Activated T-helper 1 cell treated with anti-CD3 and anti-CD28 coated beads, Interleukin-2, amount 50 U/mL, for 16 hours (primary cell): ENCODE measurements around the gene AIF1.

ENCODE experiments used
- DNase-seq, 2 donors: peaks; one replicate each; pipeline ENCODE4 v3.0.0-alpha.2; 2020; ENCODE audit warnings: low read depth in 1 of 2, low spot score in 1 of 2

Gene AIF1

DNA sequence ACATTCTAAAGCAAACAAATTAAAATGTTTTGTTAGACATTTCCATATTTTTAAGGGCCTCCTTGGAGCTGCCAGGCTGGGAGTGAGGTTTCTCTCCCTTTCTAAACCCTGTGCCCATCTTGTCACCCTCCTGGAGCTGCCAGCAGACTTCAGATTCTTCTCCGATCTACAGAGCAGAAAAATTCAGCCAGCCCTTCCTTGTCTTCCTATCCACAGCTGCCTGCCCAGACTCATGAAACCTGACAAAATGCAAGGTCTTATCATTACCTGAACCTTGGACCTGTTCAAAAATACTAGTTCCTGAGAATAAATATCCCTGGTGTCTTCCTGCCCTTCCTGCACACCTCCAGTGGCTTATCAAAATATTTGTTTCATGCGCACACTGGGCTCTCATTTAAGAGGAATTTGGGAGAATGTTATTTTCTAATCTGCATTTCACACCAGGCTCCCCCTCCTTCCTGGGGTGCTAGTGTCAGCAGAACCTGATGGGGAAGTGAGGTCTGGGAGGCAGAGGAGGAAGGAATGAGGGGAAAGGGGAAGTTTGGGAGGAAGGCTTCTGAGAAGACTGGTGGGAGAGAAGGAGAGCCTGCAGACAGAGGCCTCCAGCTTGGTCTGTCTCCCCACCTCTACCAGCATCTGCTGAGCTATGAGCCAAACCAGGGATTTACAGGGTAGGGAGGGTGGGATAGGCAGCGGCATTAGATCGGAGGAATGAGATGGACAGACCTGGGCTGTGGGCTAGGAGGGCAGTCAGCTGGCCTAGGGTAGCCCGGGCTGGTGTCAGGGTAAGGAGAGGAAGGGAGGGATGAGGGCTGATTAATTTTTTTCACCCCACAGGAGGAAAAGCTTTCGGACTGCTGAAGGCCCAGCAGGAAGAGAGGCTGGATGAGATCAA, at the start of gene AIF1:
TSS of gene AIF1 (plus strand) at position 551 of the 895 bp plus-strand sequence. CDS start at position 647, 96 bp downstream.
- no peak for DNase-seq

DNA sequence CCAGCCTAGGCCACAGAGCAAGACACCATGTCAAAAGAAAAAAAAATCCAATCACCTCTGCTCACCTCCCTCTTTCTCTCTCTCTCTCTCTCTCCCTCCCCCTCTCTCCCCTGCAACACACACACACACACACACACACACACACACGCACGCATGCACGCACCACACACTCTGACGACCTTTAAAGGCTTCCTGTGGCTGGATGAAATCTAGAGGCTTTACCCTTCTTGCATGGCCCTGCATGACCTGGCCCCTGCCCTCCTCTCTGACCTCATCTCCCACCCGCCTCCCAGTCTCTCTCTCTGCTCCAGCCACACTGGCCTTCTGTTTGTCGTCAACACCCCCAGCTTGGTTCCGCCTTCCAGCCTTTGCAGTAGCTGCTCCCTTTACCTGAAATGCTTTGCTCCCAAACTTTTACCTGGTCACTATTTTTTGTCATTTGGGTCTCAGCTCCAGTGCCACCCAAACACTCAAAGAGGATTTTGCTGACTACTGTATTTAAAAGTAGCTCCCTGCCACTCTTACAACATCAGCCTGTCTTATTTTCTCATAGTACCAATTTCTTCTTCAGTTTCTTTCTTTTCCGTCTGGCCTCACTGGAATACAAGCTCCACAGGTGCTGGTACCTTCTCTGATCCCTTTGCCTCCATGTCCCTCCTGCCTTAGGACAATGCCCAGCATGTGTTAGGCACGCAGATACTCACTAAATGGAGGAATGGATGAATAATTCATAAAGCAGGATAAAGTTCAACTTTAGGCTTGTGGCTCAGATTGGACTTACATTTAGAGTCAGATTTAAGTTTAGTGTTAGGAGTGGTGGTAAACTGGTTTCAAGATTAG, 47.3 kb upstream of the AIF1 start:
- DNase-seq: no peak

DNA sequence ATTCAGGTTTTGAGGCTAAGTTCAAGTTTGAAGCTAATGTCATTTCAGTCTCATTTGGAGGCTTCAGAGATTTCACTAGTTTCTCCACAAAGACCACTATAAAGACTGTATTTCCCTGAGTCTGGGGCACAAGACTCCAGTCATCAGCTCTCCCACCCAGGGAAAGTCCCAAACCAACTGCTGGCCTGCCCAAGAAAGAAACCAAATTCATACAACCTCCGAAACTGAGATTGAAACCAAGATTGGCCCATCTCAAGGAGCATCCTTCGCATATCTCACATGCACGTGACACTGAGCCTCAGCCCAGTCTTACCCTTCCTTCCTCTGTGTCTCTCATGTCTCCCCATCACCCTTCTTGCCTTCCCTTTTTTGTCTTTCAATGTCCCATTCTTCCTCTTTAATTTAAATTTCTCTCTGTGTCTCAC, 46.5 kb upstream of the AIF1 start:
- peak in 1 of 2 donors; percentile 60 for DNase-seq

DNA sequence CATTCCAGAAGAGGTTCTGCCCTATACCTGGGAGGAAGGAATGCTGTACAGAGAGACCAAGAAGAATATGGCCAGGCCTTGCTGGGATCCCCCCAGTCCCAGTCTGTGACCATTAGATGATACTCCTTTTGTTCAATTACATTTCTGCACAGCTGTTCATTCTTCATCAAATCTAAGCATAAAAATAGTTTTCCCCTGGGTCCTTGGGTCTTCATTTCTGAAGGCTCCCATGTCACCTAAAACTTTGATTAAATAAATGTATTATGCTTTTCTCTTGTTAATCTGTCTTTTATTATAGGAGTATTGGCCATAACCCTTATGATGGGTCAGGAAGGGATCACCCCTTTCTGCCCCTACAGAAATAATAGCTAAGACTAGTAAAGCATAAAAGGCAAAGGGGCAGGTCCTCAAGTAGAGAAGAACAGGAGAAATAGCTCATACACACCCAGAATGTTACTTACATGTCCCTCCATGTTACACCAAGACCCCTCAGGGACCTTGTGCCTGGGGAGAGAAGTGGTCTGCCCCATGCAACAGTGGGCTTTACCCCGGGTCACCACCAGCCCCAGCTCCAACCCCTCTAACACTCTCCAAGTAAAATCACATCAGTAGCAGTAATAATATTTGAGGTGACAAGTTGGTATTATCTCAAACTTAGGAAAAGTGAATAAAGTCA, 45.0 kb upstream of the AIF1 start:
- no peak for DNase-seq

DNA sequence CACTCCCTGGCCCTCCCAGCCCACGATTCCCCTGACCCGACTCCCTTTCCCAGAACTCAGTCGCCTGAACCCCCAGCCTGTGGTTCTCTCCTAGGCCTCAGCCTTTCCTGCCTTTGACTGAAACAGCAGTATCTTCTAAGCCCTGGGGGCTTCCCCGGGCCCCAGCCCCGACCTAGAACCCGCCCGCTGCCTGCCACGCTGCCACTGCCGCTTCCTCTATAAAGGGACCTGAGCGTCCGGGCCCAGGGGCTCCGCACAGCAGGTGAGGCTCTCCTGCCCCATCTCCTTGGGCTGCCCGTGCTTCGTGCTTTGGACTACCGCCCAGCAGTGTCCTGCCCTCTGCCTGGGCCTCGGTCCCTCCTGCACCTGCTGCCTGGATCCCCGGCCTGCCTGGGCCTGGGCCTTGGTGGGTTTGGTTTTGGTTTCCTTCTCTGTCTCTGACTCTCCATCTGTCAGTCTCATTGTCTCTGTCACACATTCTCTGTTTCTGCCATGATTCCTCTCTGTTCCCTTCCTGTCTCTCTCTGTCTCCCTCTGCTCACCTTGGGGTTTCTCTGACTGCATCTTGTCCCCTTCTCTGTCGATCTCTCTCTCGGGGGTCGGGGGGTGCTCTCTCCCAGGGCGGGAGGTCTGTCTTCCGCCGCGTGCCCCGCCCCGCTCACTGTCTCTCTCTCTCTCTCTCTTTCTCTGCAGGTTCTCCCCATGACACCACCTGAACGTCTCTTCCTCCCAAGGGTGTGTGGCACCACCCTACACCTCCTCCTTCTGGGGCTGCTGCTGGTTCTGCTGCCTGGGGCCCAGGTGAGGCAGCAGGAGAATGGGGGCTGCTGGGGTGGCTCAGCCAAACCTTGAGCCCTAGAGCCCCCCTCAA, 42.8 kb upstream of the AIF1 start, which contains the start of gene LTA:
TSS of gene LTA (plus strand) at position 249 of the 871 bp plus-strand sequence. CDS start at position 703, 454 bp downstream.
- DNase-seq: peak; percentile 57 to 66

DNA sequence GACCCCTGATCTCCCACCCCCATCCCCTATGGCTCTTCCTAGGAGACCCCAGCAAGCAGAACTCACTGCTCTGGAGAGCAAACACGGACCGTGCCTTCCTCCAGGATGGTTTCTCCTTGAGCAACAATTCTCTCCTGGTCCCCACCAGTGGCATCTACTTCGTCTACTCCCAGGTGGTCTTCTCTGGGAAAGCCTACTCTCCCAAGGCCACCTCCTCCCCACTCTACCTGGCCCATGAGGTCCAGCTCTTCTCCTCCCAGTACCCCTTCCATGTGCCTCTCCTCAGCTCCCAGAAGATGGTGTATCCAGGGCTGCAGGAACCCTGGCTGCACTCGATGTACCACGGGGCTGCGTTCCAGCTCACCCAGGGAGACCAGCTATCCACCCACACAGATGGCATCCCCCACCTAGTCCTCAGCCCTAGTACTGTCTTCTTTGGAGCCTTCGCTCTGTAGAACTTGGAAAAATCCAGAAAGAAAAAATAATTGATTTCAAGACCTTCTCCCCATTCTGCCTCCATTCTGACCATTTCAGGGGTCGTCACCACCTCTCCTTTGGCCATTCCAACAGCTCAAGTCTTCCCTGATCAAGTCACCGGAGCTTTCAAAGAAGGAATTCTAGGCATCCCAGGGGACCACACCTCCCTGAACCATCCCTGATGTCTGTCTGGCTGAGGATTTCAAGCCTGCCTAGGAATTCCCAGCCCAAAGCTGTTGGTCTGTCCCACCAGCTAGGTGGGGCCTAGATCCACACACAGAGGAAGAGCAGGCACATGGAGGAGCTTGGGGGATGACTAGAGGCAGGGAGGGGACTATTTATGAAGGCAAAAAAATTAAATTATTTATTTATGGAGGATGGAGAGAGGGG, 41.6 kb upstream of the AIF1 start:
- no peak for DNase-seq

DNA sequence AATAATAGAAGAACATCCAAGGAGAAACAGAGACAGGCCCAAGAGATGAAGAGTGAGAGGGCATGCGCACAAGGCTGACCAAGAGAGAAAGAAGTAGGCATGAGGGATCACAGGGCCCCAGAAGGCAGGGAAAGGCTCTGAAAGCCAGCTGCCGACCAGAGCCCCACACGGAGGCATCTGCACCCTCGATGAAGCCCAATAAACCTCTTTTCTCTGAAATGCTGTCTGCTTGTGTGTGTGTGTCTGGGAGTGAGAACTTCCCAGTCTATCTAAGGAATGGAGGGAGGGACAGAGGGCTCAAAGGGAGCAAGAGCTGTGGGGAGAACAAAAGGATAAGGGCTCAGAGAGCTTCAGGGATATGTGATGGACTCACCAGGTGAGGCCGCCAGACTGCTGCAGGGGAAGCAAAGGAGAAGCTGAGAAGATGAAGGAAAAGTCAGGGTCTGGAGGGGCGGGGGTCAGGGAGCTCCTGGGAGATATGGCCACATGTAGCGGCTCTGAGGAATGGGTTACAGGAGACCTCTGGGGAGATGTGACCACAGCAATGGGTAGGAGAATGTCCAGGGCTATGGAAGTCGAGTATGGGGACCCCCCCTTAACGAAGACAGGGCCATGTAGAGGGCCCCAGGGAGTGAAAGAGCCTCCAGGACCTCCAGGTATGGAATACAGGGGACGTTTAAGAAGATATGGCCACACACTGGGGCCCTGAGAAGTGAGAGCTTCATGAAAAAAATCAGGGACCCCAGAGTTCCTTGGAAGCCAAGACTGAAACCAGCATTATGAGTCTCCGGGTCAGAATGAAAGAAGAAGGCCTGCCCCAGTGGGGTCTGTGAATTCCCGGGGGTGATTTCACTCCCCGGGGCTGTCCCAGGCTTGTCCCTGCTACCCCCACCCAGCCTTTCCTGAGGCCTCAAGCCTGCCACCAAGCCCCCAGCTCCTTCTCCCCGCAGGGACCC, 40.6 kb upstream of the AIF1 start:
- no peak for DNase-seq

DNA sequence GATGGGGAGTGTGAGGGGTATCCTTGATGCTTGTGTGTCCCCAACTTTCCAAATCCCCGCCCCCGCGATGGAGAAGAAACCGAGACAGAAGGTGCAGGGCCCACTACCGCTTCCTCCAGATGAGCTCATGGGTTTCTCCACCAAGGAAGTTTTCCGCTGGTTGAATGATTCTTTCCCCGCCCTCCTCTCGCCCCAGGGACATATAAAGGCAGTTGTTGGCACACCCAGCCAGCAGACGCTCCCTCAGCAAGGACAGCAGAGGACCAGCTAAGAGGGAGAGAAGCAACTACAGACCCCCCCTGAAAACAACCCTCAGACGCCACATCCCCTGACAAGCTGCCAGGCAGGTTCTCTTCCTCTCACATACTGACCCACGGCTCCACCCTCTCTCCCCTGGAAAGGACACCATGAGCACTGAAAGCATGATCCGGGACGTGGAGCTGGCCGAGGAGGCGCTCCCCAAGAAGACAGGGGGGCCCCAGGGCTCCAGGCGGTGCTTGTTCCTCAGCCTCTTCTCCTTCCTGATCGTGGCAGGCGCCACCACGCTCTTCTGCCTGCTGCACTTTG, 39.6 kb upstream of the AIF1 start, which contains the start of gene TNF:
TSS of gene TNF (plus strand) at position 231 of the 567 bp plus-strand sequence. CDS start at position 408, 177 bp downstream.
- peak; percentile 45 to 76 for DNase-seq

DNA sequence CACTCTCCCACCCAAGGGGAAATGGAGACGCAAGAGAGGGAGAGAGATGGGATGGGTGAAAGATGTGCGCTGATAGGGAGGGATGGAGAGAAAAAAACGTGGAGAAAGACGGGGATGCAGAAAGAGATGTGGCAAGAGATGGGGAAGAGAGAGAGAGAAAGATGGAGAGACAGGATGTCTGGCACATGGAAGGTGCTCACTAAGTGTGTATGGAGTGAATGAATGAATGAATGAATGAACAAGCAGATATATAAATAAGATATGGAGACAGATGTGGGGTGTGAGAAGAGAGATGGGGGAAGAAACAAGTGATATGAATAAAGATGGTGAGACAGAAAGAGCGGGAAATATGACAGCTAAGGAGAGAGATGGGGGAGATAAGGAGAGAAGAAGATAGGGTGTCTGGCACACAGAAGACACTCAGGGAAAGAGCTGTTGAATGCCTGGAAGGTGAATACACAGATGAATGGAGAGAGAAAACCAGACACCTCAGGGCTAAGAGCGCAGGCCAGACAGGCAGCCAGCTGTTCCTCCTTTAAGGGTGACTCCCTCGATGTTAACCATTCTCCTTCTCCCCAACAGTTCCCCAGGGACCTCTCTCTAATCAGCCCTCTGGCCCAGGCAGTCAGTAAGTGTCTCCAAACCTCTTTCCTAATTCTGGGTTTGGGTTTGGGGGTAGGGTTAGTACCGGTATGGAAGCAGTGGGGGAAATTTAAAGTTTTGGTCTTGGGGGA, 38.9 kb upstream of the AIF1 start:
- DNase-seq: no peak

DNA sequence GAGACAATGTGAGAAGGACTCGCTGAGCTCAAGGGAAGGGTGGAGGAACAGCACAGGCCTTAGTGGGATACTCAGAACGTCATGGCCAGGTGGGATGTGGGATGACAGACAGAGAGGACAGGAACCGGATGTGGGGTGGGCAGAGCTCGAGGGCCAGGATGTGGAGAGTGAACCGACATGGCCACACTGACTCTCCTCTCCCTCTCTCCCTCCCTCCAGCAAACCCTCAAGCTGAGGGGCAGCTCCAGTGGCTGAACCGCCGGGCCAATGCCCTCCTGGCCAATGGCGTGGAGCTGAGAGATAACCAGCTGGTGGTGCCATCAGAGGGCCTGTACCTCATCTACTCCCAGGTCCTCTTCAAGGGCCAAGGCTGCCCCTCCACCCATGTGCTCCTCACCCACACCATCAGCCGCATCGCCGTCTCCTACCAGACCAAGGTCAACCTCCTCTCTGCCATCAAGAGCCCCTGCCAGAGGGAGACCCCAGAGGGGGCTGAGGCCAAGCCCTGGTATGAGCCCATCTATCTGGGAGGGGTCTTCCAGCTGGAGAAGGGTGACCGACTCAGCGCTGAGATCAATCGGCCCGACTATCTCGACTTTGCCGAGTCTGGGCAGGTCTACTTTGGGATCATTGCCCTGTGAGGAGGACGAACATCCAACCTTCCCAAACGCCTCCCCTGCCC, 38.0 kb upstream of the AIF1 start:
- no peak for DNase-seq

DNA sequence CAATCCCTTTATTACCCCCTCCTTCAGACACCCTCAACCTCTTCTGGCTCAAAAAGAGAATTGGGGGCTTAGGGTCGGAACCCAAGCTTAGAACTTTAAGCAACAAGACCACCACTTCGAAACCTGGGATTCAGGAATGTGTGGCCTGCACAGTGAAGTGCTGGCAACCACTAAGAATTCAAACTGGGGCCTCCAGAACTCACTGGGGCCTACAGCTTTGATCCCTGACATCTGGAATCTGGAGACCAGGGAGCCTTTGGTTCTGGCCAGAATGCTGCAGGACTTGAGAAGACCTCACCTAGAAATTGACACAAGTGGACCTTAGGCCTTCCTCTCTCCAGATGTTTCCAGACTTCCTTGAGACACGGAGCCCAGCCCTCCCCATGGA, 37.5 kb upstream of the AIF1 start:
- DNase-seq: no peak

DNA sequence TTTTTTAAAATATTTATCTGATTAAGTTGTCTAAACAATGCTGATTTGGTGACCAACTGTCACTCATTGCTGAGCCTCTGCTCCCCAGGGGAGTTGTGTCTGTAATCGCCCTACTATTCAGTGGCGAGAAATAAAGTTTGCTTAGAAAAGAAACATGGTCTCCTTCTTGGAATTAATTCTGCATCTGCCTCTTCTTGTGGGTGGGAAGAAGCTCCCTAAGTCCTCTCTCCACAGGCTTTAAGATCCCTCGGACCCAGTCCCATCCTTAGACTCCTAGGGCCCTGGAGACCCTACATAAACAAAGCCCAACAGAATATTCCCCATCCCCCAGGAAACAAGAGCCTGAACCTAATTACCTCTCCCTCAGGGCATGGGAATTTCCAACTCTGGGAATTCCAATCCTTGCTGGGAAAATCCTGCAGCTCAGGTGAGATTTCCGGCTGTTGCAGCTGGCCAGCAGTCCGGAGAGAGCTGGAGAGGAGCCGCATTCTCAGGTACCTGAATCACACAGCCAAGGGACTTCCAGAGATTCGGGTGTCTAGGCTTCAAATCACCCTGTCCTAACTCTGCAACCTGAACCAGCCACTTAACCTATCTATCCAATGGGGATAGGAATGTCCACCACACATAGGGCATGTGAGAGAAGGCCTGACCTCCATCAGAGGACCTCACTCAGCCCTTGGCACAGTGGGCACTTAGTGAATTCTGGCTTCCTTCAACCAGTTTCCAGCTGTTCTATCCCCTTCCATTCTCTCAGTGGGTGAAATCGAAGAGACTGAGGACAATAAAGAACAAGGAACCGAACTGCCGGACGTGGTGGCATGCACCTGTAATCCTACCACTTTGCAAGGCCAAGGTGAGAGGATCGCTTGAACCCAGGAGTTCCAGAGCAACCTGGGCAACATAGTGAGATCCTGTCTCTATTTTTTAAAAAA, 36.6 kb upstream of the AIF1 start:
- DNase-seq: no peak

DNA sequence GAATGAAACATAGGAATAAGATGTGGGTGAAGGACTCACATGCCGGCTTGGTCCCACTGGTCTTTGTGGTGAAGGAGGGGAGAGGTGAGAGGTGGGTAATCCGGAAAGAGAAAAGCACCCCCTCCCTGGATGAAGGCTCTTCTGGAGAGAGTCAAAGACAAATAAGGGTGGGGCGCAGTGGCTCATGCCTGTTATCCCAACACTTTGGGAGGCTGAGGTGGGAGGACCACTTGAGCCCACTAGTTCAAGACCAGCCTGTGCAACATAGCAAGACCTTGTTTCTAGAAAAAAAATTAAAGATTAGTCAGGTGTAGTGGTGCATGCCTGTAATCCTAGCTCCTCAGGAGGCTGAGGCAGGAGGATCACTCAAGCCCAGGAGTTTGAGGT, 35.9 kb upstream of the AIF1 start:
- DNase-seq: no peak

DNA sequence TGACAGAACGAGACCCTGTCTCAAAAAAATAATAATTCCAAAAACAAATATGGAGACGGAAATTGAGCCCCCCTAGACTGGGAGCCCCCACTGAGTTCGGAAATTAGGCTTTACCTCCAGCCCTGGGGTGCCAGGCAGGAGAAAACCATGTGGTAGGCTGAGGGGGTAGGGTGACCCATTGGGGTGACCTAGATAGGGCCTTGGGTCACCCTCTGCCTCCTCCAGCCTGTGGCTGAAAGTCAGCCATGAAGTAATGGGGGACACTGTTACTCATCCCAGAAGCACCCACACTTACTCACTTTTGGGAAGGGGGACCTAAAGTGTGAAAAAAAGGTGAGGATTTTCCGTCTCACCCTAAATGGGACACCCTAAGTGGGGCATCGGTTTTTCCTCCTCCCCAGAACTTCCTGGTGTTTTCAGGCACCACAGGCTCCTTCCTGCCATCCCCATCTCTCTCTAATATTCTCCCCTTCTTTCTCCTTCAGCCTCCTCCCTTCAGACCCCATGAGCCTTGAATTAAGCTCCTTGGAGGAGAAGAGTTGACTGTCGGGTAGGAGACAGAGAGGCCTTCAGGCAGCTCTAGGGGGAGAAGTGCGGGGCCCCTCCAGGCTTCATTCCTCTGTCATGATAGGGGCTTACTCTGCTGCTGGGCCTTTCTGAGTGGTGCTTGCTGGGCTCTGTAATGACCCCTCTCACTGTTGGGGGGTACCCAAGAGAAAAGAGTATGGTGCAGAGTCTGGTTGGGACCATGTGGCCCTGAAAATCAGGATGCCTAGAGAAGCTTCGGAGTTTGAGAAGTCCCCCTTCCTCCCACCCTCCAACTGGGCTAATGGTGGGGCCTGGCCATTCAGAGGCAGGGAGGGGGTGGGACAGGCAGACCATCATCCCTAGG, 35.2 kb upstream of the AIF1 start:
- DNase-seq: no peak

DNA sequence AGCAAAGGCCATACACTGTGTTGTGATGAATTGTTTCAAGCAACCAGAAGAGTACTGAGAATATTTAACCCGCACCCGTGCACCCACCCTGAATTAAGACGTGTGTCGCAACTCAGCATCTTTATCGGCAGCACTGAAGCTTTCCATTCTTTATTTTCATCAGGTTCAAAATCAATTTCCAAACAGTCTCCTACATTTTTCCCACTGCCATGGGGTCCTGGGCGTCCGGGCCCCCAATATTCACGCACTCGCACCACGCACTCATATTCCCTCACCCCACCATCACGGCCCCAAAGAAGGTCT, 34.6 kb upstream of the AIF1 start:
- DNase-seq: no peak
